NOMO-1 treated with DMSO at 0.1 percent for 48 hours (cell line): ENCODE results near the gene MORC4.
"Not testable (repeated sequence)": the region's sequence is repeated elsewhere in the genome, so short reads cannot be mapped to it uniquely, and the experiment has no call there.

Source experiments
- DNase-seq: peaks from one replicate; lab custom pipeline; 2025; ENCODE audit not compliant: unreplicated experiment; lab: John Stamatoyannopoulos, UW

MORC4 gene

GRCh38 chrX:107000013-107000515, at the start of gene MORC4:
MORC4 (minus strand) TSS chrX:107000212; CDS start chrX:106999969, 243 bp downstream.
- DNase-seq, result peak; percentile 25

GRCh38 chrX:107047622-107048021, 47.6 kb upstream of the MORC4 start:
- DNase-seq, result no peak

GRCh38 chrX:107029752-107030151, 29.7 kb upstream of the MORC4 start:
- no peak for DNase-seq

GRCh38 chrX:107025545-107025944, 25.5 kb upstream of the MORC4 start:
- peak; percentile 19 for DNase-seq

- DNase-seq, result no peak
Measured at GRCh38 chrX:107014936-107015335, 14.9 kb upstream of the MORC4 start.

GRCh38 chrX:107008034-107008433, 8.0 kb upstream of the MORC4 start:
- no peak for DNase-seq

GRCh38 chrX:106999002-106999975, 723 bp downstream of the MORC4 start:
- DNase-seq, result peak; percentile 16

- DNase-seq, result no peak
Measured at GRCh38 chrX:106997611-106998010, 2.4 kb downstream of the MORC4 start.

GRCh38 chrX:106995678-106996077, 4.3 kb downstream of the MORC4 start:
- no peak for DNase-seq

- DNase-seq, result peak; percentile 3
Measured at GRCh38 chrX:106987488-106987887, 12.5 kb downstream of the MORC4 start.

- DNase-seq, result no peak
Measured at GRCh38 chrX:106980952-106981626, 18.9 kb downstream of the MORC4 start.

- no peak for DNase-seq
Measured at GRCh38 chrX:106976416-106976815, 23.6 kb downstream of the MORC4 start.

- no peak for DNase-seq
Measured at GRCh38 chrX:106973433-106974149, 26.4 kb downstream of the MORC4 start.

- no peak for DNase-seq
Measured at GRCh38 chrX:106972896-106973295, 27.1 kb downstream of the MORC4 start.

GRCh38 chrX:106966547-106966946, 33.5 kb downstream of the MORC4 start:
- DNase-seq, result not testable (repeated sequence)

GRCh38 chrX:106964290-106964689, 35.7 kb downstream of the MORC4 start:
- no peak for DNase-seq

GRCh38 chrX:106963111-106963510, 36.9 kb downstream of the MORC4 start:
- DNase-seq, result no peak

GRCh38 chrX:106959901-106960300, 40.1 kb downstream of the MORC4 start:
- DNase-seq, result no peak

GRCh38 chrX:106957856-106958255, 42.2 kb downstream of the MORC4 start:
- no peak for DNase-seq

- DNase-seq, result no peak
Measured at GRCh38 chrX:106955004-106955772, 44.8 kb downstream of the MORC4 start.
